ENCODE results near the gene MTCL1.
A peak's percentile ranks its signal among the peaks of the same experiment; 100 is the strongest.

MTCL1 gene

GRCh38 chr18:8826971-8827370 lies 121.6 kb downstream of the MTCL1 start:
- FAIRE-seq, result no peak
- no peak for DNase-seq (ENCODE audit: low spot score)

GRCh38 chr18:8828300-8828699 lies 122.9 kb downstream of the MTCL1 start:
- FAIRE-seq (no peak), DNase-seq (ENCODE audit: low spot score) (no peak)

GRCh38 chr18:8828798-8829197 lies 123.4 kb downstream of the MTCL1 start:
- DNase-seq (ENCODE audit: low spot score), result no peak
- no peak for FAIRE-seq

GRCh38 chr18:8830067-8831060 lies 125.0 kb downstream of the MTCL1 start:
- DNase-seq (ENCODE audit: low spot score), result no peak
- no peak for FAIRE-seq

GRCh38 chr18:8831112-8831511 lies 125.8 kb downstream of the MTCL1 start:
- no peak for DNase-seq (ENCODE audit: low spot score)
- no peak for FAIRE-seq

- DNase-seq (ENCODE audit: low spot score) (no peak), FAIRE-seq (no peak)
Measured at GRCh38 chr18:8831531-8831930, 126.2 kb downstream of the MTCL1 start.

GRCh38 chr18:8833480-8833879 lies 128.1 kb downstream of the MTCL1 start:
- DNase-seq (ENCODE audit: low spot score) (no peak), FAIRE-seq (no peak)

- FAIRE-seq (no peak), DNase-seq (ENCODE audit: low spot score) (no peak)
Measured at GRCh38 chr18:8834881-8835280, 129.5 kb downstream of the MTCL1 start.

- DNase-seq (ENCODE audit: low spot score), result no peak
- no peak for FAIRE-seq
Measured at GRCh38 chr18:8835521-8835953, 130.2 kb downstream of the MTCL1 start.

GRCh38 chr18:8839281-8839680 lies 133.9 kb downstream of the MTCL1 start:
- FAIRE-seq, result no peak
- DNase-seq (ENCODE audit: low spot score), result no peak

GRCh38 chr18:8841781-8842485 lies 136.6 kb downstream of the MTCL1 start:
- FAIRE-seq (no peak), DNase-seq (ENCODE audit: low spot score) (no peak)

GRCh38 chr18:8842506-8842905 lies 137.2 kb downstream of the MTCL1 start:
- no peak for DNase-seq (ENCODE audit: low spot score)
- FAIRE-seq, result no peak

GRCh38 chr18:8843005-8843404 lies 137.6 kb downstream of the MTCL1 start:
- no peak for FAIRE-seq

GRCh38 chr18:8844721-8845148 lies 139.4 kb downstream of the MTCL1 start:
- FAIRE-seq (no peak), DNase-seq (ENCODE audit: low spot score) (no peak)

More at GRCh38 chr18:8843005-8843404, 137.6 kb downstream of the MTCL1 start:
- DNase-seq (ENCODE audit: low spot score), result no peak

GRCh38 chr18:8845506-8845905 lies 140.2 kb downstream of the MTCL1 start:
- no peak for DNase-seq (ENCODE audit: low spot score)
- no peak for FAIRE-seq

- no peak for FAIRE-seq
- DNase-seq (ENCODE audit: low spot score), result no peak
Measured at GRCh38 chr18:8847066-8847755, 141.9 kb downstream of the MTCL1 start.

GRCh38 chr18:8847900-8848299 lies 142.5 kb downstream of the MTCL1 start:
- FAIRE-seq (no peak), DNase-seq (ENCODE audit: low spot score) (no peak)

GRCh38 chr18:8848541-8848940 lies 143.2 kb downstream of the MTCL1 start:
- DNase-seq (ENCODE audit: low spot score) (no peak), FAIRE-seq (no peak)

GRCh38 chr18:8849696-8850095 lies 144.3 kb downstream of the MTCL1 start:
- FAIRE-seq (peak; percentile 76), DNase-seq (ENCODE audit: low spot score) (peak; percentile 67)

GRCh38 chr18:8851659-8852058 lies 146.3 kb downstream of the MTCL1 start:
- no peak for DNase-seq (ENCODE audit: low spot score)
- FAIRE-seq, result no peak

- DNase-seq (ENCODE audit: low spot score) (no peak), FAIRE-seq (no peak)
Measured at GRCh38 chr18:8854550-8854949, 149.2 kb downstream of the MTCL1 start.

GRCh38 chr18:8854962-8855361 lies 149.6 kb downstream of the MTCL1 start:
- FAIRE-seq (no peak), DNase-seq (ENCODE audit: low spot score) (no peak)
